GM21381 (cell line): Measurements from ENCODE around the gene CXCL16.
"Not testable (repeated sequence)": the region's sequence is repeated elsewhere in the genome, so short reads cannot be mapped to it uniquely, and the experiment has no call there.

ENCODE experiments used
- ATAC-seq: cut with Tn5 transposase; IDR thresholded peaks from one replicate; pipeline ENCODE4 v1.9.1; 2021; ENCODE audit warnings: mild to moderate bottlenecking, moderate library complexity; ENCODE audit not compliant: unreplicated experiment

CXCL16 gene

DNA sequence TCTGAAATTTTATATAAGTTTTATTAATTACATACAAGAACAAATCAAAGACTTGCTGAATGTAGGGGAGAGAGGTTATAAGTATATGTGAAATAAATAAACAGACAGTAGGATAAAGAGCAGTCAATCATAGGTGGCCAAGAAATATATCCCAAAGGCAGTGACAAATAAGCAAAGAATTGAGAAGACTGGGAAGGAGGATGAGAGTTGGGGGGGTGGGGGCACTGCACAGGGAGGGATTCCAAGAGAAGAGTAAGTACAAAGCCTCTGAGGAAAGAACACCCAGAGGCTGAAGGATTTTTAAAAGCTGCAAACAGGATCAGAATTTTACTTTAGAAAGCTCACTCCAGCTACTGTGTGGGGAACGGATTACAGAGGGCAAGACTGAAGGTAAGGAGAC, 38.6 kb downstream of the CXCL16 start:
- no peak for ATAC-seq

DNA sequence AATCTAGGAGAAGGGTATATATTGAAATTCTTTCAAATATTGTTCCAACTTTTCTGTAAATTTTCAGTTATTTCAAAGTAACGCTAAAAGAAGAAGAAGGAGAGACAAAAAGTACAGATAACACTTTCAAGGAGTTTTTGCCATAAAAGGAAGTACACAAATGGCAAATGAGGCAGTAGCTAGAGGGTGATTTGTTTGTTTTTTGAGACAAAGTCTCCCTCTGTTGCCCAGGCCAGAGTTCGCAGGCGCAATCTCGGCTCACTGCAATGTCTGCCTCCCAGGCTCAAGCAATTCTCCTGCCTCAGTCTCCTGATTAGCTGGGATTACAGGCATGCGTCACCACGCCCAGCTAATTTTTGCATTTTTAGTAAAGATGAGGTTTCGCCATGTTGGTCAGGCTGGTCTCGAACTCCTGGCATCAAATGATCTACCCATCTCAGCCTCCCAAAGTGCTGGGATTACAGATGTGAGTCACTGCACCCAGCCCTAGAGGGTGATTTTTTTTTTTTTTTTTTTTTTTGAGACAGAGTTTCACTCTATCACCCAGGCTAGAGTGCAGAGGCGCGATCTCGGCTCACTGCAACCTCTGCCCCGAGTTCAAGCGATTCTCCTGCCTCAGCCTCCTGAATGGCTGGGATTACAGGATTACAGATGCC, 40.2 kb downstream of the CXCL16 start:
- ATAC-seq, result not testable (repeated sequence)

DNA sequence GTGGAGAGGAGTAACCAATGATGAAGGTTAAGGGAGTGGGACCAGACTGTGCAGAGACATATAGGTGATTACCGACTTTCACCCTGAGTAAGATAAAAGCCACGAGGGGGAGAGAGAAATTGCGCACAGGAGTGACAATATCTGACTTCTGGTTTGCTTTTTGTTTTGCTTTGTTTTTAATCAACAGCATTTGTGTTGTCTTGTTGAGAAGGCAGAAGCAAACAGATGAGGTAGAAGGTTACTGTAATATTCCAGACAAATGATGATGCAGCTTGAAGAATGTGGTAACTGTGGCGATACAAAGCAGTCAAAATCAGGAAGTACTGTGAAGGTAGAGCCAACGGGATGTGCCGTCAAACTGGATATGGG, 43.3 kb downstream of the CXCL16 start:
- no peak for ATAC-seq

DNA sequence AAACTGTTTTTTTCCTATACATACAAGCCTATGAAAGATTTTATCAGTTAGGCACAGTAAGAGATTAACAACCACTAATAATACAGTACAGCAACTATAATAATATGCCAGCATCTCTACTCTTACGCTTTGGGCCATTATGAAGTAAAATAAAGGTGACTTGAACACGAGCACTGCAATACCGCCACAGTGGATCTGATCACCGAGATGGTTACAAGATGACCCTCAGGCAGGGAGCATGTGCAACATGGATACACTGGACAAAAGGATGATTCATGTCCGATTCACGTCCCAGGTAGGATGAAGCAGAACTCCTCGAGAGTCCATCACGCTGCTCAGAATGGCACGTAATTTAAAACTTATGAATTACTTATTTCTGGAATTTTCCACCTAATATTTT, 46.3 kb downstream of the CXCL16 start:
- no peak for ATAC-seq

DNA sequence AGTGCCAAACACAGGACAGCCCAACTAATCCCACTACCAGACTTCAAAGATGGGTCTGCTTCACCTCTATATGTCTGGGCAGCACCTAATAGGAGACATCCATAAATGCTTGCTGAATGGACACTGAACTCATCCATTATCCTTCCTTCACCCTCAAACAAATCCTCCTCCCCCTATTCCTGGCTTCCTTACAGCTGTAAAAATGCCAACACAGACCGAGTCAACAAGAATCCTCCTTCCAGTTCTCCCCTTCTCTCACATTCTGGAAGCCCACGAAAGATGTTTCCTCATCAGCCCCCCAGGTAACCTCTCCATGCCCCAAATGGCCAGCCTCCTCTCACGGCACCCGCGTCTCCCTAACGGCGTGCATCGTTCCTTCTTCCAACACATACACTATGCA, 48.0 kb downstream of the CXCL16 start:
- no peak for ATAC-seq

DNA sequence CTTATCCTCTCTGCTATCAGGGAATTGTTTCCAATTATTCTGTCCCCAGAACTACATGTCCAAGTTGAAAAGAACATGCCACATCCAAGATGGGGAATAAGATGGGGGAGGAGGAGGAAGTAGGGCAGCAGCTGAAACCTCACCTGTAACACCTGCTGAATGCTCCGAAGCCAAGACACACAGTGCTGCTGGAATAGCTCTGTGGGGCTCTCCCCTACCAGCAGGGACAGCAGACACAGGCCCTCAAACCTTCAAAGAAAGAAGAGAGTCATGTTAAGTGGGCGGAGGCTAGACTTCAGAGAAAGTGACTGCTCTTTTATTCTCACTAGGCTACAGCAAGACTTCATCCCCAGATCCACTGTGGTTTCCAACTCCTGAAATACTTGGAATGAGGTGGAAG, 49.0 kb downstream of the CXCL16 start:
- ATAC-seq, result no peak

DNA sequence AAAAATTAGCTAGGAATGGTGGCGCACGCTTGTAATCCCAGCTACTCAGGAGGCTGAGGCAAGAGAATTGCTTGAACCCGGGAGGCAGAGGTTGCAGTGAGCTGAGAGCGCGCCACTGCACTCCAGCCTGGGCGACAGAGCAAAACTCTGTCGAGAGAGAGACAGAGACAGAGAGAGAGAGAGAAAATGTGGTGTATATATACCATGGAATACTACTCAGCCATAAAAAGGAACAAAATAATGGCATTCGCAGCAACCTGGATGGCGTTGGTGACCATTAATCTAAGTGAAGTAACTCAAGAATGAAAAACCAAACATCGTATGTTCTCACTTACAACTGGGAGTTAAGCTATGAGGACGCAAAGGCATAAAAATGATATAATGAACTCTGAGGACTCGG, 49.9 kb downstream of the CXCL16 start:
- ATAC-seq, result not testable (repeated sequence)

DNA sequence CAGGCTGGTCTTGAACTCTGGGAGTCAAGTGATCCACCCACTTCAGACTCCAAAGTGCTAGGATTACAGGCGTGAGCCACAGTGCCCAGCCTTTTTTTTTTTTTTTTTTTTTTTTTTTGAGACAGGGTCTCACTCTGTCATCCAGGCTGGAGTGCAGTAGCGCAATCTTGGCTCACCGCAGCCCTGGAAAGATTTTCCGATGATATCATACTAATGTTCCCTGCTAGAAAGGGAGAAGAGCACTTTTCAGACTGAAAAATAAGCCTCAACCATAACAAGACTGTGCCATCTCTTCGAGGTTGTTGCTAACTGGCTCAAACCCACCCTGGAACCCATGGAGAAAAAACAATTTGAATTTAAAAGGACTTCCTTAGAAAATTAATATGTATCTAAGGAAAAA, 56.0 kb downstream of the CXCL16 start:
- ATAC-seq, result not testable (repeated sequence)
